ENCODE measurements around the gene PRCC. TPM values are rescaled to one million over a fixed set of nuclear protein-coding genes. Genes with fewer than 3 reads are reported as not detected.

The PRCC gene
- total and polyA plus RNA-seq, 12 donors = 32.1 to 56.9 (median 44.2) TPM

DNA sequence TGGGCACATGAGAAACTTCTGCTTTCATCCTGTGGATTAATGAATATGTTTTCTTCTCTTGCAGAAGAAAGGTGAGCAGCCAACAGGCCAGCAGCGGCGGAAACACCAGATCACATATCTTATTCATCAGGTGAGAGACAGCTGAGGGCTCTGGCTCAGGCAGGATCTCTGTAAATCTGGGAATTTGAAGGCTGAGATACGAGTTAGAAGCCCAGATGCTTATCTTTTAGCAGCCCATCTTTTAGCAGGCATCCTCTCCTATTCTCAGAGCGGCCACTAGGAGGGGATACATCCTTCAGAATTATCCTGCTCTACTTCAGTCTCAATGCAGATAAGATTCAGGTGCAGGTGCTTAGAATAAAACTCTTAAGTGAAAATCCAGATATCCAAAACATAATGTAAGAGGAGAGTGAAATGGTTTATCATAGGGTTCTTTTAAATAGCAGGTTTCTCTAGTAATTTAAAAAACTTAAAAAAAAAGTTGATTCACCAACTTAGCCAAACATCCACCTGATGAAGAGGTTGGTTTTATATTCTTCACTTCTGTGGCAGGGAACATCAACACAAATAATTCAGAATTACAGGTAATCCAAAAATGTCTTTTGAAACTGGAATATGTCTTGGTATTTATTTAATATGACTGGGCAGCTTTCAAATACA lies 30.0 kb downstream of the PRCC start:
- H3K4me3 ChIP-seq = no peak overlapping the region
- TF ChIP-seq, protein P1, sequence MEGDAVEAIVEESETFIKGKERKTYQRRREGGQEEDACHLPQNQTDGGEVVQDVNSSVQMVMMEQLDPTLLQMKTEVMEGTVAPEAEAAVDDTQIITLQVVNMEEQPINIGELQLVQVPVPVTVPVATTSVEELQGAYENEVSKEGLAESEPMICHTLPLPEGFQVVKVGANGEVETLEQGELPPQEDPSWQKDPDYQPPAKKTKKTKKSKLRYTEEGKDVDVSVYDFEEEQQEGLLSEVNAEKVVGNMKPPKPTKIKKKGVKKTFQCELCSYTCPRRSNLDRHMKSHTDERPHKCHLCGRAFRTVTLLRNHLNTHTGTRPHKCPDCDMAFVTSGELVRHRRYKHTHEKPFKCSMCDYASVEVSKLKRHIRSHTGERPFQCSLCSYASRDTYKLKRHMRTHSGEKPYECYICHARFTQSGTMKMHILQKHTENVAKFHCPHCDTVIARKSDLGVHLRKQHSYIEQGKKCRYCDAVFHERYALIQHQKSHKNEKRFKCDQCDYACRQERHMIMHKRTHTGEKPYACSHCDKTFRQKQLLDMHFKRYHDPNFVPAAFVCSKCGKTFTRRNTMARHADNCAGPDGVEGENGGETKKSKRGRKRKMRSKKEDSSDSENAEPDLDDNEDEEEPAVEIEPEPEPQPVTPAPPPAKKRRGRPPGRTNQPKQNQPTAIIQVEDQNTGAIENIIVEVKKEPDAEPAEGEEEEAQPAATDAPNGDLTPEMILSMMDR (IDR thresholded peaks at IDR 0.05) = peak; percentile 47 to 75 (median 71)
- intact Hi-C loops (cut with DNase I) = loop anchor here in 2 of 10 donors (2.0 to 5.0 kb wide), 2 partner anchors 65 to 93 kb away; partner anchors contain the start of gene NTRK1 (in 1 of the 2)
- no peaks in the 10 kb centered on the region for H3K9me3 ChIP-seq
- WGBS, 2 donors = 52 to 66% methylated on average over 4 of the region's 4 CpGs
- H3K4me1 ChIP-seq = peaks cover 2 to 25% (median 21%) of the 10 kb centered on the region in 9 donors
- DNase-seq = no peak
- no peaks in the 10 kb centered on the region for H3K27me3 ChIP-seq
- no peak overlapping the region for H3K27ac ChIP-seq
- ATAC-seq = peak in 2 of 8 donors; percentile 26 to 31
- peaks cover 5 to 98% (median 67%) of the 10 kb centered on the region in 9 donors for H3K36me3 ChIP-seq

- H3K9me3 ChIP-seq = no peaks in the 10 kb centered on the region
- H3K36me3 ChIP-seq = peaks cover 0 to 55% (median 29%) of the 10 kb centered on the region in 9 donors
- 40 to 54% methylated on average over 7 of the region's 7 CpGs for WGBS, 2 donors
- H3K27ac ChIP-seq = peak overlapping the region in 3 of 10 donors; percentile 19 to 44 (median 27)
- intact Hi-C loops (cut with DNase I) = loop anchor here in 6 of 10 donors (5.0 kb wide), 2 partner anchors 56 to 61 kb away; partner anchors contain the start of genes INSRR (in 4 of the 6) and NTRK1 (in 2 of the 6)
- TF ChIP-seq, protein P1 (IDR thresholded peaks at IDR 0.05) = peak in 7 of 9 donors; percentile 13 to 51 (median 33)
- ATAC-seq = peak; percentile 44 to 72 (median 60)
- H3K4me3 ChIP-seq = no peak overlapping the region
- no peaks in the 10 kb centered on the region for H3K27me3 ChIP-seq
- no peak for DNase-seq
- H3K4me1 ChIP-seq = peaks cover 2 to 54% (median 44%) of the 10 kb centered on the region in 9 donors
Measured at GRCh38 chr1:156801409-156802121, 34.2 kb downstream of the PRCC start.

DNA sequence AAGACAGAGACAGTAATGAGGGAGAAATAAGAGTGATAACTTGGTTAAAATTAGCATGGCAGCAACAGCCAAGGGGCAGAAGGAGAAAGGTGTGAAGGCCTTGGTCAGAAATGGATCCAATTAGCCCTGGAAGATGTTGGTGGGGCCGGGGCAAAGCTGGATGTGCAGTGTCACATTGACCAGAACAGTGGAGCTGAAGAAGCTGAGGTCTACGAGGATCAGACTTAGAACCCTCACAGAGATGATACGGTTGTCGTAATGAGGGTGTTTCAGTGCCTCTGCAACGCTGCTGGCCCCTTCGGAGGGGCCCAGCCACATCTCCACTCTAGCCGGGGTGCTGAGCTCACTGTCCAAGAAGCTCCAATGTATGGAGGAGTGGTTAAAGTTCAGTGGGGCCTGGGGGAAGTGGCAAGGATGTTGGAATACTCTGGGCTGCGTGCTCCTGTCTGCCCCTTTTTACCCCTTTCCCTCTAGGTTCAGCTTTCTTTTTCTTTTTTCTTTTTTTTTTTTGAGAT lies 35.1 kb downstream of the PRCC start:
- H3K36me3 ChIP-seq = peaks cover 0 to 46% (median 29%) of the 10 kb centered on the region in 9 donors
- no peaks in the 10 kb centered on the region for H3K27me3 ChIP-seq
- H3K27ac ChIP-seq = no peak overlapping the region
- intact Hi-C loops (cut with DNase I) = loop anchor here in 6 of 10 donors (5.0 kb wide), 2 partner anchors 55 to 60 kb away; partner anchors contain the start of genes INSRR (in 4 of the 6) and NTRK1 (in 2 of the 6)
- TF ChIP-seq, protein P1 (IDR thresholded peaks at IDR 0.05) = no peak
- no peak for DNase-seq
- WGBS, 2 donors = 96 to 98% methylated on average over 8 of the region's 8 CpGs
- H3K4me1 ChIP-seq = peaks cover 2 to 63% (median 48%) of the 10 kb centered on the region in 9 donors
- no peak for ATAC-seq
- no peak overlapping the region for H3K4me3 ChIP-seq
- H3K9me3 ChIP-seq = no peaks in the 10 kb centered on the region

Data from heart right ventricle (tissue), 16 donors.